ENCODE results near the gene GLA. TPM values are rescaled to one million over a fixed set of nuclear protein-coding genes. Genes with fewer than 3 reads are reported as not detected.
A peak's percentile ranks its signal among the peaks of the same experiment; 100 is the strongest.

The GLA gene
- total RNA-seq, 1 donor from 2014 or later, result 51.1 TPM

GRCh38 chrX:101385026-101385684, 22.6 kb downstream of the GLA start:
- Histone ChIP-seq H3K27ac (peak overlapping the region; percentile 31), H3K4me3 (peak overlapping the region; percentile 35), H3K36me3 (no peaks in the 10 kb centered on the region), H3K9me3 (no peaks in the 10 kb centered on the region), H3K4me1 (no peaks in the 10 kb centered on the region), H3K27me3 (ENCODE audit: low read depth) (no peaks in the 10 kb centered on the region)
- no peak for ATAC-seq
- no peak for DNase-seq
- intact Hi-C loops (cut with DNase I), result no loop called here
- TF ChIP-seq CTCF (IDR thresholded peaks at IDR 0.05), result no peak

- DNase-seq (no peak), ATAC-seq (no peak)
These were observed 24.0 kb downstream of the GLA start for GRCh38 chrX:101383679-101384205.

GRCh38 chrX:101377547-101377946, 30.2 kb downstream of the GLA start:
- Histone ChIP-seq H3K27me3 (ENCODE audit: low read depth) (no peaks in the 10 kb centered on the region), H3K9me3 (no peaks in the 10 kb centered on the region), H3K27ac (no peak overlapping the region), H3K4me3 (no peak overlapping the region), H3K36me3 (no peaks in the 10 kb centered on the region), H3K4me1 (no peaks in the 10 kb centered on the region)
- no peak for TF ChIP-seq CTCF (IDR thresholded peaks at IDR 0.05)
- no peak for DNase-seq
- intact Hi-C loops (cut with DNase I), result no loop called here
- no peak for ATAC-seq

More at GRCh38 chrX:101383679-101384205, 24.0 kb downstream of the GLA start:
- no peaks in the 10 kb centered on the region for H3K4me1 ChIP-seq
- intact Hi-C loops (cut with DNase I), result no loop called here
- no peaks in the 10 kb centered on the region for H3K36me3 ChIP-seq
- no peaks in the 10 kb centered on the region for H3K9me3 ChIP-seq
- H3K27ac ChIP-seq, result no peak overlapping the region
- H3K27me3 ChIP-seq (ENCODE audit: low read depth), result no peaks in the 10 kb centered on the region
- no peak overlapping the region for H3K4me3 ChIP-seq
- TF ChIP-seq CTCF (IDR thresholded peaks at IDR 0.05), result no peak

DNA sequence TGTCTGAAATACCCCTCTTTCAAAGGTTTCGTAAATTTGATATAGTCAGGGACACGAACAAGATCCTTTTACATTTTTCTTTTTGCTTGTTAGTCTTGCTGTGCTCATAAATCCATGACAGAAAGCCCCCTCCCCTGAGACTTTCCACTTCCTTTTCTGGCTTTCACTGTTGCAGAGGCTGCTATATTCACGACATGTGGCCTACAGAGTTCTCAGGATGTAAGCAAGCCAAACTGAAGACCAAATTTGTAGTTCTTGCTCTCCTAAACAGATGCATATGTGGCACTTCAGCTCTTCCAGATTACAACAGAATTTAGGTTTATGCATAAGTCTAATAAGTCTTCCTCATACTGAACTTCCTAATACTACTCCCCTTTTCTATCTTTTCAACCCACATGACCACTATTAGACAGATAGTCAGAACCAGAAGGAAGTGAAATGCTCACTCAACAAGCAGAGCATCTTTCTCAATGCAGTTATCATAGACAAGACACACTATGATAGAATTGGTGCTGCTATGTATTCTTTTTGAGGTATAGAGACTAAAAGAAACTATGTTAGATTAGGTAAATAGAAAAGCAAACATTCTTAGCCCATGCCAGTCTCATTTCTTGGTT, 36.7 kb downstream of the GLA start:
- H3K27me3 ChIP-seq (ENCODE audit: low read depth), result no peaks in the 10 kb centered on the region
- no peaks in the 10 kb centered on the region for H3K4me1 ChIP-seq
- H3K4me3 ChIP-seq, result no peak overlapping the region
- ATAC-seq (no peak), DNase-seq (no peak)
- H3K27ac ChIP-seq, result no peak overlapping the region
- no peaks in the 10 kb centered on the region for H3K36me3 ChIP-seq
- intact Hi-C loops (cut with DNase I), result no loop called here
- TF ChIP-seq CTCF (IDR thresholded peaks at IDR 0.05), result no peak
- no peaks in the 10 kb centered on the region for H3K9me3 ChIP-seq

DNA sequence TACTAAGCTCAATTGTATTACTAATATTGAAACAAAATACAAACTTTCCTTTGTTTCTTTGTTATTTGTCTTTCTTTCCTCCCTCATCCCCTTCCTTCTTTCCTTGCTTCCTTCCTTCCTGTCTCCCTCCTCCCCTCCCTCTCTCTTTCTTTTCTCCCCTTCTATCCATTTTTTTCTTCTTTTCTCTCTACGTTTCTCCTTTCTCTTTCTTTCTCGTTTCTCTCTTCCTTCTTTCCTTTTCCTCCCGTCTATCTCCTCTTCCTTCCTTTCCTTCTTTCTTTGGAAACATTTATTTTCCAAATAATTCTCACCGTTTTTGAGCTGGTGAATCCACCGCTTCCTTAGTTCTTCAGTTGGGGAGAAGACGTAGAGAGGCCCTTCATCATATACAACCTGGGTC, 38.0 kb downstream of the GLA start:
- H3K27ac ChIP-seq, result no peak overlapping the region
- no peaks in the 10 kb centered on the region for H3K4me1 ChIP-seq
- no peaks in the 10 kb centered on the region for H3K36me3 ChIP-seq
- H3K4me3 ChIP-seq, result no peak overlapping the region
- intact Hi-C loops (cut with DNase I), result no loop called here
- DNase-seq (no peak), ATAC-seq (no peak)
- no peak for TF ChIP-seq CTCF (IDR thresholded peaks at IDR 0.05)
- H3K9me3 ChIP-seq, result no peaks in the 10 kb centered on the region
- H3K27me3 ChIP-seq (ENCODE audit: low read depth), result no peaks in the 10 kb centered on the region

All from lower lobe of right lung (tissue), 2 donors.